ENCODE results near the gene LMF1. TPM values are rescaled to one million over a fixed set of nuclear protein-coding genes. Genes with fewer than 3 reads are reported as not detected.

Gene LMF1
- total RNA-seq, 1 donor: 35.8 TPM

- peak; percentile 89 for DNase-seq (ENCODE audit: insufficient read length, low spot score, missing footprints)
- no peaks in the 10 kb centered on the region for H3K36me3 ChIP-seq (ENCODE audit: insufficient read depth, low read length)
- H3K9me3 ChIP-seq (ENCODE audit: low read depth, low read length): no peaks in the 10 kb centered on the region
- H3K4me3 ChIP-seq (ENCODE audit: insufficient read depth, low read length): no peak overlapping the region
- peak overlapping the region; percentile 68 for H2AFZ ChIP-seq (ENCODE audit: low read length)
- no peaks in the 10 kb centered on the region for H4K20me1 ChIP-seq (ENCODE audit: insufficient read depth, low read length)
- peak overlapping the region; percentile 51 for H3K4me2 ChIP-seq (ENCODE audit: insufficient read depth, low read length)
- peaks cover 11% of the 10 kb centered on the region for H3K4me1 ChIP-seq (ENCODE audit: insufficient read depth, low read length)
- H3K27ac ChIP-seq (ENCODE audit: low read depth, low read length): peak overlapping the region; percentile 53
- H3K27me3 ChIP-seq (ENCODE audit: insufficient read depth, low read length): no peaks in the 10 kb centered on the region
- no peak for TF ChIP-seq CTCF (IDR thresholded peaks at IDR 0.05; ENCODE audit: extremely low read depth, low read depth, low read length)
- no peaks in the 10 kb centered on the region for H3K79me2 ChIP-seq (ENCODE audit: insufficient read depth, low read length)
These were observed 50.1 kb downstream of the LMF1 start for GRCh38 chr16:920717-921116.

GRCh38 chr16:920051-920681 is 50.6 kb downstream of the LMF1 start:
- peak; percentile 95 for DNase-seq (ENCODE audit: insufficient read length, low spot score, missing footprints)
- H3K27ac ChIP-seq (ENCODE audit: low read depth, low read length): peak overlapping the region; percentile 53
- H2AFZ ChIP-seq (ENCODE audit: low read length): peak overlapping the region; percentile 68
- H3K4me3 ChIP-seq (ENCODE audit: insufficient read depth, low read length): no peak overlapping the region
- H3K4me2 ChIP-seq (ENCODE audit: insufficient read depth, low read length): peak overlapping the region; percentile 51
- TF ChIP-seq CTCF (IDR thresholded peaks at IDR 0.05; ENCODE audit: extremely low read depth, low read depth, low read length): no peak
- H3K79me2 ChIP-seq (ENCODE audit: insufficient read depth, low read length): no peaks in the 10 kb centered on the region
- H3K4me1 ChIP-seq (ENCODE audit: insufficient read depth, low read length): peaks cover 11% of the 10 kb centered on the region
- H3K9me3 ChIP-seq (ENCODE audit: low read depth, low read length): no peaks in the 10 kb centered on the region
- no peaks in the 10 kb centered on the region for H4K20me1 ChIP-seq (ENCODE audit: insufficient read depth, low read length)
- H3K36me3 ChIP-seq (ENCODE audit: insufficient read depth, low read length): no peaks in the 10 kb centered on the region
- H3K27me3 ChIP-seq (ENCODE audit: insufficient read depth, low read length): no peaks in the 10 kb centered on the region

- no peak overlapping the region for H2AFZ ChIP-seq (ENCODE audit: low read length)
- no peaks in the 10 kb centered on the region for H3K36me3 ChIP-seq (ENCODE audit: insufficient read depth, low read length)
- no peak for TF ChIP-seq CTCF (IDR thresholded peaks at IDR 0.05; ENCODE audit: extremely low read depth, low read depth, low read length)
- H3K4me1 ChIP-seq (ENCODE audit: insufficient read depth, low read length): peaks cover 11% of the 10 kb centered on the region
- no peaks in the 10 kb centered on the region for H3K9me3 ChIP-seq (ENCODE audit: low read depth, low read length)
- peak overlapping the region; percentile 8 for H3K27ac ChIP-seq (ENCODE audit: low read depth, low read length)
- no peak for DNase-seq (ENCODE audit: insufficient read length, low spot score, missing footprints)
- no peaks in the 10 kb centered on the region for H3K27me3 ChIP-seq (ENCODE audit: insufficient read depth, low read length)
- no peaks in the 10 kb centered on the region for H4K20me1 ChIP-seq (ENCODE audit: insufficient read depth, low read length)
- H3K79me2 ChIP-seq (ENCODE audit: insufficient read depth, low read length): no peaks in the 10 kb centered on the region
- H3K4me3 ChIP-seq (ENCODE audit: insufficient read depth, low read length): no peak overlapping the region
- H3K4me2 ChIP-seq (ENCODE audit: insufficient read depth, low read length): no peak overlapping the region
These were observed 51.1 kb downstream of the LMF1 start for GRCh38 chr16:919658-920050.

GRCh38 chr16:918741-919657 is 51.8 kb downstream of the LMF1 start:
- H3K36me3 ChIP-seq (ENCODE audit: insufficient read depth, low read length): no peaks in the 10 kb centered on the region
- no peak overlapping the region for H3K4me2 ChIP-seq (ENCODE audit: insufficient read depth, low read length)
- no peak overlapping the region for H3K27ac ChIP-seq (ENCODE audit: low read depth, low read length)
- peaks cover 11% of the 10 kb centered on the region for H3K4me1 ChIP-seq (ENCODE audit: insufficient read depth, low read length)
- H3K9me3 ChIP-seq (ENCODE audit: low read depth, low read length): no peaks in the 10 kb centered on the region
- no peak for DNase-seq (ENCODE audit: insufficient read length, low spot score, missing footprints)
- TF ChIP-seq CTCF (IDR thresholded peaks at IDR 0.05; ENCODE audit: extremely low read depth, low read depth, low read length): no peak
- H2AFZ ChIP-seq (ENCODE audit: low read length): no peak overlapping the region
- no peaks in the 10 kb centered on the region for H3K27me3 ChIP-seq (ENCODE audit: insufficient read depth, low read length)
- H4K20me1 ChIP-seq (ENCODE audit: insufficient read depth, low read length): no peaks in the 10 kb centered on the region
- H3K4me3 ChIP-seq (ENCODE audit: insufficient read depth, low read length): no peak overlapping the region
- no peaks in the 10 kb centered on the region for H3K79me2 ChIP-seq (ENCODE audit: insufficient read depth, low read length)

Data from osteoblast (primary cell).